Glutamatergic neuron (in vitro differentiated cells): ENCODE results near the gene ATP6V1G1. TPM values are rescaled to one million over a fixed set of nuclear protein-coding genes. Genes with fewer than 3 reads are reported as not detected.

Experiments used
- DNase-seq: peaks from one replicate; pipeline ENCODE4 v3.0.0; 2022
- H3K27ac Mint-ChIP-seq: one replicate; pipeline ENCODE4 v1.8.0; 2020; ENCODE audit warnings: mild to moderate bottlenecking, mixed read lengths, inconsistent platforms; ENCODE audit not compliant: unreplicated experiment
- H3K27me3 Mint-ChIP-seq: one replicate; pipeline ENCODE4 v1.8.0; 2020; ENCODE audit warnings: mild to moderate bottlenecking, moderate library complexity, mixed read lengths, inconsistent platforms; ENCODE audit not compliant: unreplicated experiment
- H3K36me3 Mint-ChIP-seq: one replicate; pipeline ENCODE4 v1.8.0; 2020; ENCODE audit warnings: mild to moderate bottlenecking, mixed read lengths, inconsistent platforms; ENCODE audit not compliant: unreplicated experiment
- H3K4me1 Mint-ChIP-seq: one replicate; pipeline ENCODE4 v1.8.0; 2020; ENCODE audit warnings: mild to moderate bottlenecking, low read depth, mixed read lengths, inconsistent platforms; ENCODE audit not compliant: unreplicated experiment
- H3K4me3 Mint-ChIP-seq: one replicate; pipeline ENCODE4 v1.8.0; 2020; ENCODE audit warnings: mild to moderate bottlenecking, mixed read lengths, inconsistent platforms; ENCODE audit not compliant: unreplicated experiment
- H3K9me3 Mint-ChIP-seq: one replicate; pipeline ENCODE4 v1.8.0; 2020; ENCODE audit warnings: mild to moderate bottlenecking, moderate library complexity, mixed read lengths, inconsistent platforms; ENCODE audit not compliant: unreplicated experiment
- CTCF ChIP-seq: fragments of 200-600 bp; sonication (generic); IDR thresholded peaks from one replicate; pipeline ENCODE4 v1.5.0; 2021; ENCODE audit not compliant: partially characterized antibody, unreplicated experiment
- total RNA-seq: library from RNA; stranded (reverse); fragmentation: NEBNext Ultra II Directional; extraction: Animal tissue kit (Norgen Biotek cat#: 25700); gene quantifications from one replicate; pipeline ENCODE4 v1.2.1, GENCODE V29; 2021; ENCODE audit not compliant: unreplicated experiment

ATP6V1G1 gene
- total RNA-seq, 1 donor from 2014 or later, result 156 TPM

GRCh38 chr9:114580609-114581193 is 6.9 kb upstream of the ATP6V1G1 start:
- Mint-ChIP-seq H3K4me1 (no peaks in the 10 kb centered on the region), H3K4me3 (no peak overlapping the region), H3K36me3 (no peaks in the 10 kb centered on the region), H3K27ac (no peak overlapping the region), H3K9me3 (no peaks in the 10 kb centered on the region), H3K27me3 (no peaks in the 10 kb centered on the region)
- no peak for DNase-seq
- TF ChIP-seq CTCF, result no peak

- H3K4me3 Mint-ChIP-seq, result no peak overlapping the region
Observed at GRCh38 chr9:114583371-114584155, 4.0 kb upstream of the ATP6V1G1 start.

GRCh38 chr9:114588210-114588609 is 641 bp downstream of the ATP6V1G1 start:
- peaks cover 23% of the 10 kb centered on the region for H3K9me3 Mint-ChIP-seq
- peak overlapping the region; percentile 98 for H3K4me3 Mint-ChIP-seq
- H3K27ac Mint-ChIP-seq, result peak overlapping the region; percentile 99
- DNase-seq, result no peak
- TF ChIP-seq CTCF, result no peak
- no peaks in the 10 kb centered on the region for H3K36me3 Mint-ChIP-seq
- peaks cover 13% of the 10 kb centered on the region for H3K27me3 Mint-ChIP-seq
- peaks cover 27% of the 10 kb centered on the region for H3K4me1 Mint-ChIP-seq

More at GRCh38 chr9:114583371-114584155, 4.0 kb upstream of the ATP6V1G1 start:
- Mint-ChIP-seq H3K36me3 (no peaks in the 10 kb centered on the region), H3K4me1 (peaks cover 7% of the 10 kb centered on the region), H3K27me3 (peaks cover 6% of the 10 kb centered on the region), H3K9me3 (peaks cover 17% of the 10 kb centered on the region), H3K27ac (no peak overlapping the region)
- no peak for DNase-seq
- TF ChIP-seq CTCF, result no peak

GRCh38 chr9:114588651-114589526 is 1.3 kb downstream of the ATP6V1G1 start:
- H3K4me1 Mint-ChIP-seq, result peaks cover 27% of the 10 kb centered on the region

More at GRCh38 chr9:114588651-114589526, 1.3 kb downstream of the ATP6V1G1 start:
- no peak for DNase-seq
- TF ChIP-seq CTCF, result no peak
- peak overlapping the region; percentile 99 for H3K27ac Mint-ChIP-seq
- H3K27me3 Mint-ChIP-seq, result peaks cover 13% of the 10 kb centered on the region
- peaks cover 23% of the 10 kb centered on the region for H3K9me3 Mint-ChIP-seq
- H3K36me3 Mint-ChIP-seq, result no peaks in the 10 kb centered on the region
- peak overlapping the region; percentile 98 for H3K4me3 Mint-ChIP-seq
